Mesothelial cell of epicardium (in vitro differentiated cells): ENCODE results near the gene PALLD. TPM values are rescaled to one million over a fixed set of nuclear protein-coding genes. Genes with fewer than 3 reads are reported as not detected.

Experiments used
- DNase-seq, 2 experiments: peaks; one replicate each; pipeline ENCODE4 v3.0.0; 2021; ENCODE audit warnings: low spot score in 2 of 2; ENCODE audit not compliant: unreplicated experiment in 2 of 2
- H3K27ac Mint-ChIP-seq: 2 replicates; pipeline ENCODE4 v1.8.0; 2021; ENCODE audit warnings: mixed read lengths
- H3K27me3 Mint-ChIP-seq: 2 replicates; pipeline ENCODE4 v1.8.0; 2021; ENCODE audit warnings: low read depth, mixed read lengths
- H3K36me3 Mint-ChIP-seq: 2 replicates; pipeline ENCODE4 v1.8.0; 2021; ENCODE audit warnings: mixed read lengths
- H3K4me1 Mint-ChIP-seq: 2 replicates; pipeline ENCODE4 v1.8.0; 2021; ENCODE audit warnings: mixed read lengths
- H3K4me3 Mint-ChIP-seq: 2 replicates; pipeline ENCODE4 v1.8.0; 2021; ENCODE audit warnings: mild to moderate bottlenecking, moderate library complexity, mixed read lengths
- H3K9me3 Mint-ChIP-seq: 2 replicates; pipeline ENCODE4 v1.8.0; 2021; ENCODE audit warnings: mixed read lengths
- total RNA-seq: library from RNA; stranded (reverse); gene quantifications from 3 replicates; pipeline ENCODE4 v1.2.1, GENCODE V29; 2021
- TF ChIP-seq, protein P1 (sequence below): fragments of 200-600 bp; sonication (generic); IDR thresholded peaks from one replicate; pipeline ENCODE4 v1.5.0; 2021; ENCODE audit warnings: antibody characterized with exemption; ENCODE audit not compliant: unreplicated experiment

PALLD gene
- total RNA-seq, 1 donor from 2014 or later: 158 TPM

DNA sequence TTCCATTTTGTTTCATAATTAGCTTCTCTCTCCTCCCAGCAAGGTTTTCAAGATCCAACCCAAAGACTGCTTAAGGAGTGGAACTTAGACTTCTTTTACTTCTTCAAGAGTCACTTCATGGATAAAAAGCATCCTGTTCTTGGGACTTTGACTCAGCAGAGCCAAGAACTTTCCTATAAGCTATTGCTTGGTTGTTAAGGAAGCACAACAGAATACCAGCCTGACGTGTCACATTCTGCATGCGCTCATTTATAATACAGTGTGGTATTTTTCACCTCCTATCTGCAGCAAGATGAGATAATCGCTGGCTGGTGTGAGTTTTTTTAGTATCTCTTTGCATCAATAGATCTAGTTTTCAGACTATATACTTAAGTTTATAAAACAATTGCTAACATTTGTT, 152.1 kb downstream of the PALLD start:
- H3K27ac Mint-ChIP-seq: peak overlapping the region; percentile 44
- TF ChIP-seq, protein P1, sequence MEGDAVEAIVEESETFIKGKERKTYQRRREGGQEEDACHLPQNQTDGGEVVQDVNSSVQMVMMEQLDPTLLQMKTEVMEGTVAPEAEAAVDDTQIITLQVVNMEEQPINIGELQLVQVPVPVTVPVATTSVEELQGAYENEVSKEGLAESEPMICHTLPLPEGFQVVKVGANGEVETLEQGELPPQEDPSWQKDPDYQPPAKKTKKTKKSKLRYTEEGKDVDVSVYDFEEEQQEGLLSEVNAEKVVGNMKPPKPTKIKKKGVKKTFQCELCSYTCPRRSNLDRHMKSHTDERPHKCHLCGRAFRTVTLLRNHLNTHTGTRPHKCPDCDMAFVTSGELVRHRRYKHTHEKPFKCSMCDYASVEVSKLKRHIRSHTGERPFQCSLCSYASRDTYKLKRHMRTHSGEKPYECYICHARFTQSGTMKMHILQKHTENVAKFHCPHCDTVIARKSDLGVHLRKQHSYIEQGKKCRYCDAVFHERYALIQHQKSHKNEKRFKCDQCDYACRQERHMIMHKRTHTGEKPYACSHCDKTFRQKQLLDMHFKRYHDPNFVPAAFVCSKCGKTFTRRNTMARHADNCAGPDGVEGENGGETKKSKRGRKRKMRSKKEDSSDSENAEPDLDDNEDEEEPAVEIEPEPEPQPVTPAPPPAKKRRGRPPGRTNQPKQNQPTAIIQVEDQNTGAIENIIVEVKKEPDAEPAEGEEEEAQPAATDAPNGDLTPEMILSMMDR: no peak
- H3K4me3 Mint-ChIP-seq: no peak overlapping the region
- H3K9me3 Mint-ChIP-seq: no peaks in the 10 kb centered on the region
- H3K36me3 Mint-ChIP-seq: no peaks in the 10 kb centered on the region
- no peak for DNase-seq
- H3K4me1 Mint-ChIP-seq: peaks cover 80% of the 10 kb centered on the region
- no peaks in the 10 kb centered on the region for H3K27me3 Mint-ChIP-seq

DNA sequence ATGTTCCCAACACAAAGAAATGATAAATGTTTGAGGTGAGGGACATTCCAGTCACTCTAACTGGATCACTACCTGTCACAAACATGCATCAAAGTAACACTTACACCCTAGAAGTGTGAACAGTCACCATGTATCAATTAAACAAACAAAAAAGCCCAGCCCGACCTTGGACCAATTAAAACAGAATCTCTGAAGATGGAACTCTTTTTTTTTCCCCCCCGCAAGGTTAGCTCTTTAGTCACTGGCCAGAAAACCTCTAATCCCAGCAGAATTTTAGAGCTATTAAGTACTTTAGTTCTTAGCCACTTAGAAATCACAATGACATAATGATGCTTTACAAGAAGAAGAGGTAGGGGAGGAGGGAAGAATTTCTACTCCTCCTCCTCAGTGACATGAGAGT, 154.5 kb downstream of the PALLD start:
- Mint-ChIP-seq H3K36me3 (no peaks in the 10 kb centered on the region), H3K27ac (peak overlapping the region; percentile 63), H3K27me3 (no peaks in the 10 kb centered on the region), H3K4me1 (peaks cover 85% of the 10 kb centered on the region), H3K4me3 (no peak overlapping the region), H3K9me3 (no peaks in the 10 kb centered on the region)
- TF ChIP-seq, protein P1: no peak
- DNase-seq: no peak

DNA sequence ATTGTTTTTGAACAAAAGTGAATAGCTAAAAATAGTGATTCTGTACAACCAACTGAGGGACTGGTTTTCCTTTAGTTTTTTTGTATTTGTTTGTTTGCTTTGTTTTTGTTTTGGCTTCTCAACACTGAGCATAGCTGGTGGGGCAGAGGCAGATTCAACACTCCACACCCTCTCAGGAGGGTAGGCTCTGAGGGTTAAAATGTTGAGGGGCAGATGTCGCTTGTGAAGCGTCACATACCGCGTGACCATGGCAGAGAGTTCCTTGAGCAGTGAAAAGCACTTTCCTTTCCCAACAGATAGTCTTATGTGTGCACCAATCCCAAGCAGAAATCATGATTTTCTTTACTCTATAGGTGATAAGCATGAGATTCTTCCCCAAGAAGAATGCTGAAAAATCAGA, 155.0 kb downstream of the PALLD start:
- H3K9me3 Mint-ChIP-seq: no peaks in the 10 kb centered on the region

DNA sequence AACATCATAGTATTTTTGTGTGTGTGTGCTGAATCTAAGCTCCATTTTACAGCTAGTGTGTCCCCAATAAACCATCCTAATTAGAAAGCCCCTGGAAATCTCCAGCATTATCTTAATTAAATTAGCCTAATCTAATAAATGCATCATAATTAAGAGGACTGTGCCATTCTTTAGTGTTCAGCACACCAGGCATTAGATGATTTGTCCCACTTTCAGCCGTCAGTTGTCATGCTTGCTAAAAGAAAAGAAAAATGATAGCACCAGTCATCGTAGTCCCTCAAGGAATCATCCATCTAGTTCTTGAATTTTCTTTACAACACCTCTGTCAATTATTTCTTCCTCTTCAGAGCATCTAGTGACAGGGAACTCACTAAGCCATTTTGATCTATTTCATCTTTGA, 155.9 kb downstream of the PALLD start:
- TF ChIP-seq, protein P1: no peak
- H3K4me1 Mint-ChIP-seq: peaks cover 83% of the 10 kb centered on the region
- no peaks in the 10 kb centered on the region for H3K9me3 Mint-ChIP-seq
- H3K4me3 Mint-ChIP-seq: no peak overlapping the region
- H3K27ac Mint-ChIP-seq: peak overlapping the region; percentile 67
- H3K36me3 Mint-ChIP-seq: no peaks in the 10 kb centered on the region
- DNase-seq: no peak
- H3K27me3 Mint-ChIP-seq: no peaks in the 10 kb centered on the region

More for the DNA sequence above, 155.0 kb downstream of the PALLD start:
- no peak for DNase-seq
- no peaks in the 10 kb centered on the region for H3K27me3 Mint-ChIP-seq
- H3K4me3 Mint-ChIP-seq: no peak overlapping the region
- H3K36me3 Mint-ChIP-seq: no peaks in the 10 kb centered on the region
- H3K27ac Mint-ChIP-seq: peak overlapping the region; percentile 92
- TF ChIP-seq, protein P1: no peak
- H3K4me1 Mint-ChIP-seq: peaks cover 82% of the 10 kb centered on the region

DNA sequence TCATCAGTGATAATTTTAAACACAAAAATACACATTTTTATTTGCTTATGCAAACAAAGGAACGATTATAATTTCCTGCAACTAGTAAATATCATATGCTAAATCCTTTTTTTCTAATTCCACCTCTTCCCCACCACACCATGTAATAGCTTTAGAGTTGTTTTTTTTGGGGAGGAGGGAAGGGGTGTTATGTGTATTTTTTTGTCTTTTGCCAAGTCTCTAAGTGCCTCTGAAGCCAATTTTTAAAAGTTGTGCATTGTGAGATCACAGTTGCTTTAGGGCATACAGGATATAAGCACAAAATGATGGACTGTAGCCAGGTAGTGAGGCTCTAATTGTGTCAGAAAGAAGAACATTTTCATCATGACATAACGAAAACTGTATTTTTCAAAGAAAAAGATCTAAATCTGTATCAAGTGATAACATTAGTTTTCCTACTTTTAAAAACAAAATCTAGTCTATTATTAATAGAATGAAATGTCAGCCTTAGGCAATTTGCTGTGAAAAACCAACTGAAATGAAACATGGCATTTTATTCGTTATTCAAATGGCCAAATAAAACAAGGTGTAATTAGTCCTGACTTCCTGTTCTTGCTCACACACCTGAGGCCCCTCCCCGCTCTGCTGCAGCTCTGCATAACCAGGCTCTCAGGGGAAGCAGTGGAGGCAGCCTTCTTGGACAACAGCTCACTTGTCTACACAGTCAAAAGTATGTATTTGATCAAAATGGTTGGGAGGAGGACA, 157.4 kb downstream of the PALLD start:
- no peak for DNase-seq
- Mint-ChIP-seq H3K4me1 (peaks cover 78% of the 10 kb centered on the region), H3K27me3 (no peaks in the 10 kb centered on the region), H3K9me3 (no peaks in the 10 kb centered on the region), H3K4me3 (no peak overlapping the region), H3K27ac (peak overlapping the region; percentile 64), H3K36me3 (no peaks in the 10 kb centered on the region)
- TF ChIP-seq, protein P1: no peak
